DND-41 (cell line): ENCODE data around the gene SUSD4.

Experiments
- CTCF ChIP-seq: IDR thresholded peaks from 2 replicates; pipeline ENCODE4 v1.5.1; 2012; ENCODE audit warnings: borderline replicate concordance, low read length, moderate library complexity, mild to moderate bottlenecking; ENCODE audit not compliant: poor library complexity, severe bottlenecking; ENCODE audit errors: extremely low read depth
- EZH2 ChIP-seq: IDR thresholded peaks from 3 replicates; pipeline ENCODE4 v1.6.1; 2012; ENCODE audit warnings: borderline replicate concordance, low read depth, mild to moderate bottlenecking, moderate library complexity, low read length, inconsistent platforms; ENCODE audit not compliant: severe bottlenecking

GRCh38 chr1:223221686-223222085 lies 142.3 kb downstream of the SUSD4 start:
- no peak for TF ChIP-seq CTCF
- TF ChIP-seq EZH2 = no peak
